Spleen (tissue), 11 donors: ENCODE measurements around the gene SNED1. TPM values are rescaled to one million over a fixed set of nuclear protein-coding genes. Genes with fewer than 3 reads are reported as not detected.

Source experiments
- DNase-seq: peaks from one replicate; pipeline ENCODE4 v3.0.0-alpha.2; 2020
- H3K27ac ChIP-seq, 8 donors: fragments of 200-600 bp; sonication (generic) in 7 of 8; 1 replicate in 4 of 8; 2 replicates in 4 of 8; pipeline versions ENCODE4 v1.5.0 to v1.8.0; 2016 to 2021; ENCODE audit warnings: inconsistent platforms in 4 of 8, mild to moderate bottlenecking in 4 of 8, moderate library complexity in 1 of 8
- H3K27me3 ChIP-seq, 7 donors: fragments of 200-600 bp; sonication (generic) in 6 of 7; replicated peaks in 1 of 7; 1 replicate in 4 of 7; 2 replicates in 3 of 7; pipeline versions ENCODE4 v1.5.0 to v1.8.0; 2016 to 2021; ENCODE audit warnings: inconsistent platforms in 3 of 7, mild to moderate bottlenecking in 1 of 7
- H3K36me3 ChIP-seq, 6 donors: fragments of 200-600 bp; sonication (generic) in 5 of 6; 1 replicate in 4 of 6; 2 replicates in 2 of 6; pipeline versions ENCODE4 v1.5.0 to v1.8.0; 2016 to 2021; ENCODE audit warnings: inconsistent platforms in 2 of 6
- H3K4me1 ChIP-seq, 6 donors: fragments of 200-600 bp; sonication (generic) in 5 of 6; 1 replicate in 3 of 6; 2 replicates in 3 of 6; pipeline versions ENCODE4 v1.5.0 to v1.8.0; 2016 to 2021; ENCODE audit warnings: inconsistent platforms in 3 of 6
- H3K4me3 ChIP-seq, 8 donors: fragments of 200-600 bp; sonication (generic) in 7 of 8; 1 replicate in 4 of 8; 2 replicates in 4 of 8; pipeline versions ENCODE4 v1.5.0 to v1.8.0; 2016 to 2021; ENCODE audit warnings: inconsistent platforms in 4 of 8, mild to moderate bottlenecking in 4 of 8, moderate library complexity in 2 of 8
- H3K9me3 ChIP-seq, 8 donors: fragments of 200-600 bp; sonication (generic) in 7 of 8; 1 replicate in 4 of 8; 2 replicates in 4 of 8; pipeline versions ENCODE4 v1.5.0 to v1.8.0; 2016 to 2021; ENCODE audit warnings: inconsistent platforms in 4 of 8
- CTCF ChIP-seq, 11 experiments: fragments of 200-600 bp in 7 of 11; fragments of 450-650 bp in 4 of 11; sonication (generic) in 4 of 11; IDR thresholded peaks in 8 of 11; conservative IDR thresholded peaks in 3 of 11; 1 replicate in 7 of 11; 2 replicates in 4 of 11; pipeline versions ENCODE4 v1.4.0 to v1.8.0; 2016 to 2021; ENCODE audit warnings: antibody characterized with exemption in 11 of 11, inconsistent platforms in 4 of 11, mild to moderate bottlenecking in 1 of 11
- POLR2A ChIP-seq, 3 donors: fragments of 450-650 bp; IDR thresholded peaks; one replicate each; pipeline ENCODE4 v1.5.1; 2017; ENCODE audit warnings: antibody characterized with exemption in 3 of 3, mild to moderate bottlenecking in 1 of 3
- POLR2AphosphoS5 ChIP-seq, 3 donors: sonication (generic); formaldehyde crosslinking; IDR thresholded peaks; one replicate each; pipeline ENCODE4 v1.5.1; 2017; ENCODE audit warnings: antibody characterized with exemption in 3 of 3
- WGBS, 5 donors: extraction: QIAGEN DNeasy Blood & Tissue Kit in 3 of 5; methylation state at CpG; one replicate each; pipeline versions ENCODE4 v1.1.5 to v1.1.7; 2013 to 2018; 5-methylcytosine and 5-hydroxymethylcytosine counted together
- intact Hi-C: fragments of 100-400 bp; cut with DNase I; formaldehyde crosslinking; loops from one replicate; pipeline ENCODE4 v1.15.0; 2023; ENCODE audit warnings: low total_unique reads
- polyA plus RNA-seq, 3 donors: library from polyadenylated mRNA; stranded (reverse); fragments of 200-250 nt; gene quantifications; one replicate each; pipeline ENCODE4 v1.2.1, GENCODE V29; 2013
- total RNA-seq, 7 donors: library from RNA; depleted of rRNA in 3 of 7; stranded (reverse); fragments of >200 nt in 3 of 7; fragmentation: NEBNext Ultra II Directional in 4 of 7; extraction: Animal tissue kit (Norgen Biotek cat#: 25700) in 4 of 7; gene quantifications; one replicate each; pipeline versions ENCODE4 v1.1.0 to v1.2.1, GENCODE V29; 2016 to 2021
- donor health status: healthy with polysubstance abuse.
- donor health status: DM: no; HTN: no; CAD: no; lungs with moderate emphysema.
- donor health status: DM: no; HTN: no; CAD: no.
- donor health status: Bipolar disorder and iron deficiency.
- donor health status: healthy.
- donor health status: DM: no; HTN: no; CAD: no.
- donor health status: DM: yes; HTN: yes; CAD: no.

SNED1 gene
- total and polyA plus RNA-seq, 10 donors: 2.6 to 85.3 (median 45.5) TPM

- Histone ChIP-seq H3K4me3 (peak overlapping the region; percentile 38 to 78 (median 50)), H3K27ac (peak overlapping the region; percentile 15 to 89 (median 81)), H3K27me3 (peaks cover 0 to 65% (median 13%) of the 10 kb centered on the region in 7 donors), H3K4me1 (peaks cover 22 to 76% (median 50%) of the 10 kb centered on the region in 6 donors), H3K9me3 (peaks cover 5 to 18% (median 14%) of the 10 kb centered on the region in 8 donors), H3K36me3 (peaks cover 0 to 17% (median 8%) of the 10 kb centered on the region in 6 donors)
- TF ChIP-seq POLR2A (IDR thresholded peaks at IDR 0.05) (no peak), POLR2AphosphoS5 (IDR thresholded peaks at IDR 0.05) (peak in 1 of 3 donors; percentile 30)
- DNase-seq: peak; percentile 80
- 10 to 19% (median 15%) methylated on average over 17 to 71 of the region's 71 CpGs; no CpG with 5 or more reads in 1 of the 5 donors for WGBS, 5 donors
- intact Hi-C loops: no loop called here
Observed at GRCh38 chr2:240998995-240999791, 775 bp downstream of the SNED1 start.

- no peak for TF ChIP-seq CTCF (IDR thresholded peaks at IDR 0.05 in 8 of 11, conservative IDR thresholded peaks at IDR 0.05 in 3 of 11)
- no peak for TF ChIP-seq POLR2AphosphoS5 (IDR thresholded peaks at IDR 0.05)
- no peak for TF ChIP-seq POLR2A (IDR thresholded peaks at IDR 0.05)
- peak overlapping the region in 4 of 8 donors; percentile 81 to 89 (median 84) for H3K27ac ChIP-seq
- H3K9me3 ChIP-seq: peaks cover 10 to 26% (median 22%) of the 10 kb centered on the region in 8 donors
- H3K27me3 ChIP-seq: peaks cover 0 to 62% (median 13%) of the 10 kb centered on the region in 7 donors
- H3K36me3 ChIP-seq: peaks cover 0 to 17% (median 8%) of the 10 kb centered on the region in 6 donors
- peaks cover 19 to 68% (median 44%) of the 10 kb centered on the region in 6 donors for H3K4me1 ChIP-seq
- H3K4me3 ChIP-seq: peak overlapping the region in 6 of 8 donors; percentile 38 to 78 (median 52)
- DNase-seq: peak; percentile 72
- 66 to 78% (median 75%) methylated on average over 19 of the region's 19 CpGs for WGBS, 5 donors
- intact Hi-C loops: no loop called here
Observed at GRCh38 chr2:240999873-241000541, 1.6 kb downstream of the SNED1 start.

- Histone ChIP-seq H3K9me3 (peaks cover 10 to 35% (median 30%) of the 10 kb centered on the region in 8 donors), H3K27ac (no peak overlapping the region), H3K36me3 (peaks cover 0 to 17% (median 8%) of the 10 kb centered on the region in 6 donors), H3K4me3 (peak overlapping the region in 2 of 8 donors; percentile 69 to 78), H3K4me1 (peaks cover 12 to 59% (median 35%) of the 10 kb centered on the region in 6 donors), H3K27me3 (peaks cover 0 to 55% (median 13%) of the 10 kb centered on the region in 7 donors)
- peak; percentile 62 for DNase-seq
- no peak for TF ChIP-seq CTCF (IDR thresholded peaks at IDR 0.05 in 8 of 11, conservative IDR thresholded peaks at IDR 0.05 in 3 of 11)
- TF ChIP-seq POLR2AphosphoS5 (IDR thresholded peaks at IDR 0.05): no peak
- no peak for TF ChIP-seq POLR2A (IDR thresholded peaks at IDR 0.05)
- 88 to 98% (median 93%) methylated on average over 9 of the region's 9 CpGs for WGBS, 5 donors
- intact Hi-C loops: no loop called here
Observed at GRCh38 chr2:241000831-241001321, 2.5 kb downstream of the SNED1 start.

- Histone ChIP-seq H3K9me3 (peaks cover 10 to 38% (median 34%) of the 10 kb centered on the region in 8 donors), H3K4me3 (peak overlapping the region in 1 of 8 donors; percentile 78), H3K27ac (no peak overlapping the region), H3K4me1 (peaks cover 5 to 51% (median 28%) of the 10 kb centered on the region in 6 donors), H3K27me3 (peaks cover 0 to 50% (median 13%) of the 10 kb centered on the region in 7 donors), H3K36me3 (peaks cover 0 to 17% (median 8%) of the 10 kb centered on the region in 6 donors)
- 85 to 92% (median 91%) methylated on average over 16 to 21 of the region's 21 CpGs for WGBS, 5 donors
- no peak for TF ChIP-seq CTCF (IDR thresholded peaks at IDR 0.05 in 8 of 11, conservative IDR thresholded peaks at IDR 0.05 in 3 of 11)
- peak; percentile 58 for DNase-seq
- intact Hi-C loops: no loop called here
Observed at GRCh38 chr2:241001413-241002274, 3.2 kb downstream of the SNED1 start.
